ENCODE results near the gene TRPM1.

DNA sequence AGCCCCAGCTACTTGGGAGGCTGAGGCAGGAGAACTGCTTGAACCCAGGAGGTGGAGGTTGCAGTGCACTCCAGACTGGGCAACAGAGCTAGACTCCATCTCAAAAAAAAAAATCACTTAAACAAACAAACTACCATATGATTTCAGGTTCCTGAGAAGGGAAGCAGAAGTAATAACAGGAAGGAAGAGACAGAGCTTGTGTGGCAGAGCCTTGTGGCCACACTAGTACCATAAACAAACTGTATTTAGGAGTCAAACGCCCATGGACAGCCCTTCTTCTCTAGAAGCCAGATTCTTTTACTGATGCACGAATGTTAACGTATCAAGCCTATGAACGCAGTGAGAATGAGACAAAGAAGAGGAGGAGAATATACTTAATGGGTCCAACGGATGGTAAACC lies 122.1 kb downstream of the TRPM1 start:
- TF ChIP-seq, protein P1, sequence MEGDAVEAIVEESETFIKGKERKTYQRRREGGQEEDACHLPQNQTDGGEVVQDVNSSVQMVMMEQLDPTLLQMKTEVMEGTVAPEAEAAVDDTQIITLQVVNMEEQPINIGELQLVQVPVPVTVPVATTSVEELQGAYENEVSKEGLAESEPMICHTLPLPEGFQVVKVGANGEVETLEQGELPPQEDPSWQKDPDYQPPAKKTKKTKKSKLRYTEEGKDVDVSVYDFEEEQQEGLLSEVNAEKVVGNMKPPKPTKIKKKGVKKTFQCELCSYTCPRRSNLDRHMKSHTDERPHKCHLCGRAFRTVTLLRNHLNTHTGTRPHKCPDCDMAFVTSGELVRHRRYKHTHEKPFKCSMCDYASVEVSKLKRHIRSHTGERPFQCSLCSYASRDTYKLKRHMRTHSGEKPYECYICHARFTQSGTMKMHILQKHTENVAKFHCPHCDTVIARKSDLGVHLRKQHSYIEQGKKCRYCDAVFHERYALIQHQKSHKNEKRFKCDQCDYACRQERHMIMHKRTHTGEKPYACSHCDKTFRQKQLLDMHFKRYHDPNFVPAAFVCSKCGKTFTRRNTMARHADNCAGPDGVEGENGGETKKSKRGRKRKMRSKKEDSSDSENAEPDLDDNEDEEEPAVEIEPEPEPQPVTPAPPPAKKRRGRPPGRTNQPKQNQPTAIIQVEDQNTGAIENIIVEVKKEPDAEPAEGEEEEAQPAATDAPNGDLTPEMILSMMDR (tag by site-specific recombination; IDR thresholded peaks at IDR 0.05) = no peak
- TF ChIP-seq SP3 (tag by site-specific recombination; IDR thresholded peaks at IDR 0.05) (no peak), ZFP3 (tag by site-specific recombination; IDR thresholded peaks at IDR 0.05; ENCODE audit: low read depth) (no peak), ZNF121 (tag by site-specific recombination; IDR thresholded peaks at IDR 0.05) (no peak), ZNF157 (tag by site-specific recombination; IDR thresholded peaks at IDR 0.05) (no peak), ZNF302 (tag by site-specific recombination; IDR thresholded peaks at IDR 0.05; ENCODE audit: low read depth) (no peak)
- TF ChIP-seq, protein P2, sequence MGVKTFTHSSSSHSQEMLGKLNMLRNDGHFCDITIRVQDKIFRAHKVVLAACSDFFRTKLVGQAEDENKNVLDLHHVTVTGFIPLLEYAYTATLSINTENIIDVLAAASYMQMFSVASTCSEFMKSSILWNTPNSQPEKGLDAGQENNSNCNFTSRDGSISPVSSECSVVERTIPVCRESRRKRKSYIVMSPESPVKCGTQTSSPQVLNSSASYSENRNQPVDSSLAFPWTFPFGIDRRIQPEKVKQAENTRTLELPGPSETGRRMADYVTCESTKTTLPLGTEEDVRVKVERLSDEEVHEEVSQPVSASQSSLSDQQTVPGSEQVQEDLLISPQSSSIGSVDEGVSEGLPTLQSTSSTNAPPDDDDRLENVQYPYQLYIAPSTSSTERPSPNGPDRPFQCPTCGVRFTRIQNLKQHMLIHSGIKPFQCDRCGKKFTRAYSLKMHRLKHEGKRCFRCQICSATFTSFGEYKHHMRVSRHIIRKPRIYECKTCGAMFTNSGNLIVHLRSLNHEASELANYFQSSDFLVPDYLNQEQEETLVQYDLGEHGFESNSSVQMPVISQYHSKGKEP (tag by site-specific recombination; IDR thresholded peaks at IDR 0.05) = no peak
- TF ChIP-seq, protein P3, sequence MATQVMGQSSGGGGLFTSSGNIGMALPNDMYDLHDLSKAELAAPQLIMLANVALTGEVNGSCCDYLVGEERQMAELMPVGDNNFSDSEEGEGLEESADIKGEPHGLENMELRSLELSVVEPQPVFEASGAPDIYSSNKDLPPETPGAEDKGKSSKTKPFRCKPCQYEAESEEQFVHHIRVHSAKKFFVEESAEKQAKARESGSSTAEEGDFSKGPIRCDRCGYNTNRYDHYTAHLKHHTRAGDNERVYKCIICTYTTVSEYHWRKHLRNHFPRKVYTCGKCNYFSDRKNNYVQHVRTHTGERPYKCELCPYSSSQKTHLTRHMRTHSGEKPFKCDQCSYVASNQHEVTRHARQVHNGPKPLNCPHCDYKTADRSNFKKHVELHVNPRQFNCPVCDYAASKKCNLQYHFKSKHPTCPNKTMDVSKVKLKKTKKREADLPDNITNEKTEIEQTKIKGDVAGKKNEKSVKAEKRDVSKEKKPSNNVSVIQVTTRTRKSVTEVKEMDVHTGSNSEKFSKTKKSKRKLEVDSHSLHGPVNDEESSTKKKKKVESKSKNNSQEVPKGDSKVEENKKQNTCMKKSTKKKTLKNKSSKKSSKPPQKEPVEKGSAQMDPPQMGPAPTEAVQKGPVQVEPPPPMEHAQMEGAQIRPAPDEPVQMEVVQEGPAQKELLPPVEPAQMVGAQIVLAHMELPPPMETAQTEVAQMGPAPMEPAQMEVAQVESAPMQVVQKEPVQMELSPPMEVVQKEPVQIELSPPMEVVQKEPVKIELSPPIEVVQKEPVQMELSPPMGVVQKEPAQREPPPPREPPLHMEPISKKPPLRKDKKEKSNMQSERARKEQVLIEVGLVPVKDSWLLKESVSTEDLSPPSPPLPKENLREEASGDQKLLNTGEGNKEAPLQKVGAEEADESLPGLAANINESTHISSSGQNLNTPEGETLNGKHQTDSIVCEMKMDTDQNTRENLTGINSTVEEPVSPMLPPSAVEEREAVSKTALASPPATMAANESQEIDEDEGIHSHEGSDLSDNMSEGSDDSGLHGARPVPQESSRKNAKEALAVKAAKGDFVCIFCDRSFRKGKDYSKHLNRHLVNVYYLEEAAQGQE (tag by site-specific recombination; IDR thresholded peaks at IDR 0.05) = no peak
